DMS 273 (cell line): ENCODE measurements around the gene PRDM16.

Experiments used
- DNase-seq: peaks from one replicate; lab custom pipeline; 2025; ENCODE audit not compliant: unreplicated experiment; lab: John Stamatoyannopoulos, UW

The PRDM16 gene

GRCh38 chr1:3067671-3068563 lies 1.1 kb upstream of the PRDM16 start:
- DNase-seq, result no peak

- peak; percentile 64 for DNase-seq
Observed at GRCh38 chr1:3069491-3070308, 697 bp downstream of the PRDM16 start.

- DNase-seq, result no peak
Observed at GRCh38 chr1:3070309-3070643, 1.3 kb downstream of the PRDM16 start.

GRCh38 chr1:3070644-3071564 lies 1.9 kb downstream of the PRDM16 start:
- DNase-seq, result no peak

- DNase-seq, result no peak
Observed at GRCh38 chr1:3071565-3072390, 2.8 kb downstream of the PRDM16 start.

- no peak for DNase-seq
Observed at GRCh38 chr1:3072391-3073185, 3.6 kb downstream of the PRDM16 start.

GRCh38 chr1:3073186-3073488 lies 4.1 kb downstream of the PRDM16 start:
- no peak for DNase-seq

- no peak for DNase-seq
Observed at GRCh38 chr1:3073489-3074296, 4.7 kb downstream of the PRDM16 start.

- DNase-seq, result no peak
Observed at GRCh38 chr1:3074297-3074741, 5.3 kb downstream of the PRDM16 start.

GRCh38 chr1:3074800-3075199 lies 5.8 kb downstream of the PRDM16 start:
- DNase-seq, result no peak

GRCh38 chr1:3075666-3076362 lies 6.8 kb downstream of the PRDM16 start:
- no peak for DNase-seq

GRCh38 chr1:3076363-3076740 lies 7.3 kb downstream of the PRDM16 start:
- no peak for DNase-seq

- DNase-seq, result no peak
Observed at GRCh38 chr1:3077081-3077480, 8.1 kb downstream of the PRDM16 start.

GRCh38 chr1:3077561-3077960 lies 8.6 kb downstream of the PRDM16 start:
- DNase-seq, result no peak

GRCh38 chr1:3078430-3078861 lies 9.4 kb downstream of the PRDM16 start:
- DNase-seq, result no peak

- no peak for DNase-seq
Observed at GRCh38 chr1:3078871-3079270, 9.9 kb downstream of the PRDM16 start.

- no peak for DNase-seq
Observed at GRCh38 chr1:3079381-3080052, 10.5 kb downstream of the PRDM16 start.
